Placental pericyte (primary cell): ENCODE results near the gene SGK2. TPM values are rescaled to one million over a fixed set of nuclear protein-coding genes. Genes with fewer than 3 reads are reported as not detected.

ENCODE experiments used
- total RNA-seq: library from RNA; depleted of rRNA; stranded (reverse); fragments of >200 nt; gene quantifications from 2 replicates; pipeline ENCODE4 v1.2.3, GENCODE V29; 2012

The SGK2 gene
- total RNA-seq = 0.22 and 0.57 TPM in 2 replicates

GRCh38 chr20:43558412-43559146, at the start of gene SGK2:
SGK2 (plus strand) TSS chr20:43559027; CDS start chr20:43566496, 7,469 bp downstream.

GRCh38 chr20:43590392-43591303, 31.8 kb downstream of the SGK2 start, which contains the start of gene IFT52:
IFT52 (plus strand) TSS chr20:43590937; CDS start chr20:43594699, 3,762 bp downstream.

Other genes with a start within 250 kb of the SGK2 start
- 54.3 and 78.7 TPM in 2 replicates for gene SRSF6, start 101.1 kb upstream of the SGK2 start, total RNA-seq
- 4.2 and 8.3 TPM in 2 replicates for gene L3MBTL1, start 51.3 kb upstream of the SGK2 start, total RNA-seq
- gene IFT52, start 31.9 kb downstream of the SGK2 start, total RNA-seq = 35.2 and 62.8 TPM in 2 replicates
- gene MYBL2, start 108.1 kb downstream of the SGK2 start, total RNA-seq = 1.3 and 34.4 TPM in 2 replicates
- not detected in 2 replicates for gene GTSF1L, start 168.0 kb downstream of the SGK2 start, total RNA-seq